GM21423 (cell line): Measurements from ENCODE around the gene FBXL13.
"Not testable (repeated sequence)": the region's sequence is repeated elsewhere in the genome, so short reads cannot be mapped to it uniquely, and the experiment has no call there.

Experiments used
- ATAC-seq: cut with Tn5 transposase; IDR thresholded peaks from one replicate; pipeline ENCODE4 v1.9.1; 2021; ENCODE audit warnings: mild to moderate bottlenecking, moderate library complexity; ENCODE audit not compliant: unreplicated experiment

The FBXL13 gene

GRCh38 chr7:102902052-102902451 lies 172.5 kb downstream of the FBXL13 start:
- ATAC-seq = not testable (repeated sequence)

GRCh38 chr7:102898532-102898859 lies 176.1 kb downstream of the FBXL13 start:
- no peak for ATAC-seq

- no peak for ATAC-seq
Observed at GRCh38 chr7:102897856-102898531, 176.6 kb downstream of the FBXL13 start.

- no peak for ATAC-seq
Observed at GRCh38 chr7:102897211-102897631, 177.4 kb downstream of the FBXL13 start.

- no peak for ATAC-seq
Observed at GRCh38 chr7:102896585-102896984, 178.0 kb downstream of the FBXL13 start.

GRCh38 chr7:102895602-102896001 lies 179.0 kb downstream of the FBXL13 start:
- no peak for ATAC-seq

GRCh38 chr7:102892631-102893278 lies 181.8 kb downstream of the FBXL13 start:
- no peak for ATAC-seq

GRCh38 chr7:102891693-102892261 lies 182.8 kb downstream of the FBXL13 start:
- no peak for ATAC-seq

- no peak for ATAC-seq
Observed at GRCh38 chr7:102890971-102891692, 183.5 kb downstream of the FBXL13 start.

GRCh38 chr7:102890292-102890970 lies 184.2 kb downstream of the FBXL13 start:
- no peak for ATAC-seq

- ATAC-seq = no peak
Observed at GRCh38 chr7:102889851-102890250, 184.7 kb downstream of the FBXL13 start.

GRCh38 chr7:102888561-102889233 lies 185.9 kb downstream of the FBXL13 start:
- no peak for ATAC-seq

- ATAC-seq = no peak
Observed at GRCh38 chr7:102883098-102883860, 191.3 kb downstream of the FBXL13 start.

- no peak for ATAC-seq
Observed at GRCh38 chr7:102875700-102876295, 198.8 kb downstream of the FBXL13 start.

- ATAC-seq = no peak
Observed at GRCh38 chr7:102874966-102875365, 199.6 kb downstream of the FBXL13 start.

- ATAC-seq = peak; percentile 99
Observed at GRCh38 chr7:102874166-102874829, 200.3 kb downstream of the FBXL13 start.

- ATAC-seq = peak; percentile 31
Observed at GRCh38 chr7:102873470-102874165, 201.0 kb downstream of the FBXL13 start.

- no peak for ATAC-seq
Observed at GRCh38 chr7:102872460-102872859, 202.1 kb downstream of the FBXL13 start.
